Measurements from ENCODE around the gene NDUFA13.

The NDUFA13 gene

GRCh38 chr19:19540064-19540714 lies 24.2 kb downstream of the NDUFA13 start:
- no peak for TF ChIP-seq CTCF (IDR thresholded peaks at IDR 0.05; ENCODE audit: insufficient read depth, low read length, poor library complexity, severe bottlenecking)
- no peaks in the 10 kb centered on the region for H4K20me1 ChIP-seq (ENCODE audit: low read depth, low read length)
- no peak overlapping the region for H3K27ac ChIP-seq (ENCODE audit: low read depth, low read length)
- no peak overlapping the region for H3K4me2 ChIP-seq (ENCODE audit: low read depth, low read length, poor library complexity, severe bottlenecking)
- H3K79me2 ChIP-seq (ENCODE audit: insufficient read depth, low read length) = no peaks in the 10 kb centered on the region
- H3K9ac ChIP-seq (ENCODE audit: low read length) = no peak overlapping the region
- no peaks in the 10 kb centered on the region for H3K36me3 ChIP-seq (ENCODE audit: low read length)
- H2AFZ ChIP-seq (ENCODE audit: low read depth, low read length, severe bottlenecking) = no peak overlapping the region
- no peaks in the 10 kb centered on the region for H3K27me3 ChIP-seq (ENCODE audit: low read length)
- no peaks in the 10 kb centered on the region for H3K9me3 ChIP-seq (ENCODE audit: insufficient read depth, low read length)
- no peak overlapping the region for H3K4me3 ChIP-seq (ENCODE audit: insufficient read depth, low read length, poor library complexity, severe bottlenecking)
- H3F3A ChIP-seq (ENCODE audit: insufficient read depth) = no peaks in the 10 kb centered on the region
- no peaks in the 10 kb centered on the region for H3K9me2 ChIP-seq (replicated peaks; ENCODE audit: insufficient read depth, low read length)

- H3K9ac ChIP-seq (ENCODE audit: low read length) = no peak overlapping the region
Observed at GRCh38 chr19:19540715-19541515, 24.9 kb downstream of the NDUFA13 start.

GRCh38 chr19:19541616-19542015 lies 25.6 kb downstream of the NDUFA13 start:
- H3K36me3 ChIP-seq (ENCODE audit: low read length) = no peaks in the 10 kb centered on the region
- H3K4me2 ChIP-seq (ENCODE audit: low read depth, low read length, poor library complexity, severe bottlenecking) = no peak overlapping the region
- no peaks in the 10 kb centered on the region for H3K9me2 ChIP-seq (replicated peaks; ENCODE audit: insufficient read depth, low read length)
- TF ChIP-seq CTCF (IDR thresholded peaks at IDR 0.05; ENCODE audit: insufficient read depth, low read length, poor library complexity, severe bottlenecking) = no peak
- H4K20me1 ChIP-seq (ENCODE audit: low read depth, low read length) = no peaks in the 10 kb centered on the region
- no peaks in the 10 kb centered on the region for H3K9me3 ChIP-seq (ENCODE audit: insufficient read depth, low read length)
- no peak overlapping the region for H3K27ac ChIP-seq (ENCODE audit: low read depth, low read length)
- H3K79me2 ChIP-seq (ENCODE audit: insufficient read depth, low read length) = no peaks in the 10 kb centered on the region
- H3K4me3 ChIP-seq (ENCODE audit: insufficient read depth, low read length, poor library complexity, severe bottlenecking) = no peak overlapping the region
- no peak overlapping the region for H2AFZ ChIP-seq (ENCODE audit: low read depth, low read length, severe bottlenecking)
- H3F3A ChIP-seq (ENCODE audit: insufficient read depth) = no peaks in the 10 kb centered on the region
- no peak overlapping the region for H3K9ac ChIP-seq (ENCODE audit: low read length)
- no peaks in the 10 kb centered on the region for H3K27me3 ChIP-seq (ENCODE audit: low read length)

More at GRCh38 chr19:19540715-19541515, 24.9 kb downstream of the NDUFA13 start:
- H3K9me3 ChIP-seq (ENCODE audit: insufficient read depth, low read length) = no peaks in the 10 kb centered on the region
- H3K4me3 ChIP-seq (ENCODE audit: insufficient read depth, low read length, poor library complexity, severe bottlenecking) = no peak overlapping the region
- no peaks in the 10 kb centered on the region for H3K27me3 ChIP-seq (ENCODE audit: low read length)
- no peaks in the 10 kb centered on the region for H3K36me3 ChIP-seq (ENCODE audit: low read length)
- no peaks in the 10 kb centered on the region for H3K9me2 ChIP-seq (replicated peaks; ENCODE audit: insufficient read depth, low read length)
- H3K4me2 ChIP-seq (ENCODE audit: low read depth, low read length, poor library complexity, severe bottlenecking) = no peak overlapping the region
- H4K20me1 ChIP-seq (ENCODE audit: low read depth, low read length) = no peaks in the 10 kb centered on the region
- H2AFZ ChIP-seq (ENCODE audit: low read depth, low read length, severe bottlenecking) = no peak overlapping the region
- no peak overlapping the region for H3K27ac ChIP-seq (ENCODE audit: low read depth, low read length)
- H3F3A ChIP-seq (ENCODE audit: insufficient read depth) = no peaks in the 10 kb centered on the region
- no peaks in the 10 kb centered on the region for H3K79me2 ChIP-seq (ENCODE audit: insufficient read depth, low read length)
- no peak for TF ChIP-seq CTCF (IDR thresholded peaks at IDR 0.05; ENCODE audit: insufficient read depth, low read length, poor library complexity, severe bottlenecking)
- TF ChIP-seq EZH2phosphoT487 (conservative IDR thresholded peaks at IDR 0.05; ENCODE audit: low read length) = no peak
